ENCODE data around the gene LIF. TPM values are rescaled to one million over a fixed set of nuclear protein-coding genes. Genes with fewer than 3 reads are reported as not detected.

LIF gene
- total and polyA plus RNA-seq, 2 experiments from 2014 or later: 1.4 to 1.9 TPM

GRCh38 chr22:30253205-30253852 lies 6.8 kb upstream of the LIF start:
- no peaks in the 10 kb centered on the region for H4K20me1 ChIP-seq (ENCODE audit: insufficient read depth)
- DNase-seq: peak; percentile 37
- in situ Hi-C loops (cut with MboI): no loop called here
- H3K27ac ChIP-seq: no peak overlapping the region
- H3K4me1 ChIP-seq (ENCODE audit: insufficient read depth): peaks cover 20% of the 10 kb centered on the region
- no peaks in the 10 kb centered on the region for H3K36me3 ChIP-seq (ENCODE audit: low read depth)
- H3K4me3 ChIP-seq: no peak overlapping the region
- WGBS, 2 experiments (ENCODE audit: low coverage in 1 of 2, low lambda C conversion rate in 2 of 2, missing lambda C conversion rate in 2 of 2): 28 to 37% methylated on average over 11 to 22 of the region's 22 CpGs
- no peaks in the 10 kb centered on the region for H3K27me3 ChIP-seq (replicated peaks; ENCODE audit: insufficient read depth)
- H3K4me2 ChIP-seq (ENCODE audit: unreplicated experiment): no peak overlapping the region
- TF ChIP-seq EZH2 (IDR thresholded peaks at IDR 0.05; ENCODE audit: insufficient read depth, poor library complexity, severe bottlenecking) (no peak), EZH2phosphoT487 (IDR thresholded peaks at IDR 0.05; ENCODE audit: insufficient read depth, low read depth) (no peak)
- H3K79me2 ChIP-seq (ENCODE audit: insufficient read depth): no peaks in the 10 kb centered on the region
- H3K9ac ChIP-seq: peak overlapping the region; percentile 42; the same call in 1 of the 2 replicates
- 0 out of 2 replicates have a peak overlapping the region, but pooled peaks have one; percentile 28 for H2AFZ ChIP-seq
- H3K9me2 ChIP-seq (ENCODE audit: insufficient read depth): no peaks in the 10 kb centered on the region
- H3F3A ChIP-seq (ENCODE audit: insufficient read depth): peaks cover 5% of the 10 kb centered on the region; the same call in 1 of the 2 replicates
- no peaks in the 10 kb centered on the region for H3K9me3 ChIP-seq (ENCODE audit: low read depth)

- Histone ChIP-seq H3F3A (ENCODE audit: insufficient read depth) (peaks cover 5% of the 10 kb centered on the region; the same call in 1 of the 2 replicates), H2AFZ (0 out of 2 replicates have a peak overlapping the region, but pooled peaks have one; percentile 28), H3K9ac (no peak overlapping the region), H3K4me2 (ENCODE audit: unreplicated experiment) (no peak overlapping the region), H3K4me3 (no peak overlapping the region), H3K36me3 (ENCODE audit: low read depth) (no peaks in the 10 kb centered on the region), H3K79me2 (ENCODE audit: insufficient read depth) (no peaks in the 10 kb centered on the region), H3K27ac (no peak overlapping the region), H3K9me2 (ENCODE audit: insufficient read depth) (no peaks in the 10 kb centered on the region), H3K27me3 (replicated peaks; ENCODE audit: insufficient read depth) (no peaks in the 10 kb centered on the region), H3K4me1 (ENCODE audit: insufficient read depth) (peaks cover 20% of the 10 kb centered on the region), H3K9me3 (ENCODE audit: low read depth) (no peaks in the 10 kb centered on the region), H4K20me1 (ENCODE audit: insufficient read depth) (no peaks in the 10 kb centered on the region)
- DNase-seq: no peak
- in situ Hi-C loops (cut with MboI): no loop called here
- TF ChIP-seq EZH2phosphoT487 (IDR thresholded peaks at IDR 0.05; ENCODE audit: insufficient read depth, low read depth) (no peak), EZH2 (IDR thresholded peaks at IDR 0.05; ENCODE audit: insufficient read depth, poor library complexity, severe bottlenecking) (no peak)
- 63 to 68% methylated on average over 18 to 22 of the region's 22 CpGs for WGBS, 2 experiments (ENCODE audit: low coverage in 1 of 2, low lambda C conversion rate in 2 of 2, missing lambda C conversion rate in 2 of 2)
Observed at GRCh38 chr22:30252411-30253204, 6.0 kb upstream of the LIF start.

GRCh38 chr22:30251711-30252110 lies 5.2 kb upstream of the LIF start:
- in situ Hi-C loops (cut with MboI): no loop called here
- no peaks in the 10 kb centered on the region for H3K27me3 ChIP-seq (replicated peaks; ENCODE audit: insufficient read depth)
- DNase-seq: peak; percentile 62
- no peak overlapping the region for H3K4me2 ChIP-seq (ENCODE audit: unreplicated experiment)
- no peaks in the 10 kb centered on the region for H3K9me3 ChIP-seq (ENCODE audit: low read depth)
- H3F3A ChIP-seq (ENCODE audit: insufficient read depth): peaks cover 5% of the 10 kb centered on the region; the same call in 1 of the 2 replicates
- 45 to 57% methylated on average over 10 of the region's 10 CpGs for WGBS, 2 experiments (ENCODE audit: low coverage in 1 of 2, low lambda C conversion rate in 2 of 2, missing lambda C conversion rate in 2 of 2)
- no peak overlapping the region for H2AFZ ChIP-seq
- H3K9ac ChIP-seq: no peak overlapping the region
- TF ChIP-seq EZH2 (IDR thresholded peaks at IDR 0.05; ENCODE audit: insufficient read depth, poor library complexity, severe bottlenecking): no peak
- H4K20me1 ChIP-seq (ENCODE audit: insufficient read depth): no peaks in the 10 kb centered on the region
- H3K4me1 ChIP-seq (ENCODE audit: insufficient read depth): peaks cover 25% of the 10 kb centered on the region
- no peaks in the 10 kb centered on the region for H3K9me2 ChIP-seq (ENCODE audit: insufficient read depth)
- no peak overlapping the region for H3K27ac ChIP-seq
- no peaks in the 10 kb centered on the region for H3K79me2 ChIP-seq (ENCODE audit: insufficient read depth)
- no peak overlapping the region for H3K4me3 ChIP-seq
- H3K36me3 ChIP-seq (ENCODE audit: low read depth): no peaks in the 10 kb centered on the region

GRCh38 chr22:30250661-30251267 lies 4.2 kb upstream of the LIF start:
- Histone ChIP-seq H4K20me1 (ENCODE audit: insufficient read depth) (no peaks in the 10 kb centered on the region), H3F3A (ENCODE audit: insufficient read depth) (peaks cover 5% of the 10 kb centered on the region; the same call in 1 of the 2 replicates), H3K36me3 (ENCODE audit: low read depth) (no peaks in the 10 kb centered on the region), H3K4me1 (ENCODE audit: insufficient read depth) (peaks cover 25% of the 10 kb centered on the region), H3K9me2 (ENCODE audit: insufficient read depth) (no peaks in the 10 kb centered on the region), H3K27ac (no peak overlapping the region), H3K27me3 (replicated peaks; ENCODE audit: insufficient read depth) (no peaks in the 10 kb centered on the region), H2AFZ (no peak overlapping the region), H3K4me3 (no peak overlapping the region), H3K9me3 (ENCODE audit: low read depth) (no peaks in the 10 kb centered on the region), H3K79me2 (ENCODE audit: insufficient read depth) (no peaks in the 10 kb centered on the region), H3K4me2 (ENCODE audit: unreplicated experiment) (no peak overlapping the region), H3K9ac (no peak overlapping the region)
- in situ Hi-C loops (cut with MboI): no loop called here
- DNase-seq: peak; percentile 89
- TF ChIP-seq EZH2phosphoT487 (IDR thresholded peaks at IDR 0.05; ENCODE audit: insufficient read depth, low read depth) (no peak), EZH2 (IDR thresholded peaks at IDR 0.05; ENCODE audit: insufficient read depth, poor library complexity, severe bottlenecking) (no peak)
- WGBS, 2 experiments (ENCODE audit: low coverage in 1 of 2, low lambda C conversion rate in 2 of 2, missing lambda C conversion rate in 2 of 2): 29 to 51% methylated on average over 9 to 12 of the region's 12 CpGs

Measured in GM23248 (cell line).